HepG2 (cell line): ENCODE data around the gene PHTF2. TPM values are rescaled to one million over a fixed set of nuclear protein-coding genes. Genes with fewer than 3 reads are reported as not detected.

Experiments
- ATAC-seq: fragments of 200-7000 bp; cut with Tn5 transposase; 3 replicates; pipeline ENCODE4 v1.9.1; 2020; ENCODE audit warnings: mild to moderate bottlenecking, moderate library complexity
- BruUV-seq: library from RNA; stranded (reverse); fragments of 400-500 nt; replicated peaks from 2 replicates; lab custom pipeline; 2021; lab: Mats Ljungman, UMichigan
- CTCF ChIA-PET: fragments of 300-600 bp; formaldehyde crosslinking; extraction: SDS; loops from one replicate; lab custom pipeline; 2021; ENCODE audit warnings: low total read pairs, inconsistent platforms, low intra/inter-chr PET ratio; lab: Yijun Ruan, JAX
- POLR2A ChIA-PET: fragments of 350-600 bp; sonication (Branson Sonifier 250); formaldehyde crosslinking; loops from one replicate; lab custom pipeline; 2020; ENCODE audit warnings: antibody characterized with exemption, inconsistent platforms; lab: Yijun Ruan, JAX
- DNase-seq: peaks from one replicate; pipeline ENCODE4 v3.0.0-alpha.2; 2015; ENCODE audit warnings: low spot score
- FAIRE-seq: peaks from 3 replicates; lab custom pipeline; 2011; peaks lifted over from hg19 to GRCh38; lab: Jason Lieb, UNC
- H2AFZ ChIP-seq: one replicate; pipeline ENCODE4 v1.6.1; 2011; ENCODE audit warnings: low read length, inconsistent platforms
- H3K27ac ChIP-seq: fragments of 300-600 bp; 3 replicates; pipeline ENCODE4 v1.8.0; 2011; ENCODE audit warnings: mixed run types, mild to moderate bottlenecking, mixed read lengths, low read length, inconsistent platforms; ENCODE audit not compliant: insufficient read depth; ENCODE audit errors: extremely low read length
- H3K27me3 ChIP-seq, 2 experiments: fragments of 200-600 bp in 1 of 2; 2 replicates in 1 of 2; 3 replicates in 1 of 2; pipeline versions ENCODE4 v1.6.0 to v1.8.0; 2011; ENCODE audit warnings: low read length in 2 of 2, mild to moderate bottlenecking in 2 of 2, moderate library complexity in 2 of 2, inconsistent platforms in 1 of 2; ENCODE audit not compliant: insufficient read depth in 2 of 2, control insufficient read depth in 1 of 2
- H3K36me3 ChIP-seq, 2 experiments: fragments of 200-600 bp in 1 of 2; replicated peaks in 1 of 2; 2 replicates in 1 of 2; 3 replicates in 1 of 2; pipeline versions ENCODE4 v1.5.1 to v1.8.0; 2011; ENCODE audit warnings: low read length in 2 of 2, inconsistent platforms in 1 of 2; ENCODE audit not compliant: insufficient read depth in 2 of 2, control insufficient read depth in 1 of 2
- H3K4me1 ChIP-seq: 2 replicates; pipeline ENCODE4 v1.5.1; 2012; ENCODE audit warnings: low read length, inconsistent platforms; ENCODE audit not compliant: insufficient read depth
- H3K4me2 ChIP-seq: 2 replicates; pipeline ENCODE4 v1.6.0; 2011; ENCODE audit warnings: low read depth, low read length, inconsistent platforms
- H3K4me3 ChIP-seq, 3 experiments: fragments of 200-600 bp in 1 of 3; sonication (generic), shearing (Covaris generic) in 1 of 3; replicated peaks in 1 of 3; 2 replicates each; pipeline ENCODE4 v1.5.1; 2011 to 2016; ENCODE audit warnings: low read length in 3 of 3, inconsistent platforms in 2 of 3, low read depth in 2 of 3, mild to moderate bottlenecking in 2 of 3, control low read depth in 1 of 3, mixed read lengths in 1 of 3; ENCODE audit not compliant: insufficient read depth in 1 of 3
- H3K79me2 ChIP-seq: one replicate; pipeline ENCODE4 v1.6.1; 2011; ENCODE audit warnings: low read length, inconsistent platforms; ENCODE audit not compliant: insufficient read depth
- H3K9ac ChIP-seq: 2 replicates; pipeline ENCODE4 v1.6.0; 2011; ENCODE audit warnings: mild to moderate bottlenecking, low read depth, low read length, inconsistent platforms; ENCODE audit not compliant: insufficient read depth
- H3K9me3 ChIP-seq: 2 replicates; pipeline ENCODE4 v1.5.1; 2012; ENCODE audit warnings: mild to moderate bottlenecking, low read length
- H4K20me1 ChIP-seq: 2 replicates; pipeline ENCODE4 v1.6.0; 2011; ENCODE audit warnings: inconsistent platforms, mild to moderate bottlenecking, low read length, moderate library complexity; ENCODE audit not compliant: insufficient read depth
- EED ChIP-seq: sonication (generic); formaldehyde crosslinking; IDR thresholded peaks from 2 replicates; pipeline ENCODE4 v1.5.0; 2020; ENCODE audit warnings: mild to moderate bottlenecking, missing genetic modification reagents
- ERF ChIP-seq: IDR thresholded peaks from 2 replicates; pipeline ENCODE4 v1.6.1; 2018; ENCODE audit warnings: missing biosample characterization, missing genetic modification reagents
- MATR3 ChIP-seq: sonication (generic); formaldehyde crosslinking; IDR thresholded peaks from 2 replicates; pipeline ENCODE4 v1.4.0; 2020; ENCODE audit warnings: missing genetic modification reagents
- RBM39 ChIP-seq: fragments of 200-400 bp; formaldehyde crosslinking; IDR thresholded peaks from one replicate; pipeline ENCODE4 v1.6.1; 2018; ENCODE audit warnings: antibody characterized with exemption, mild to moderate bottlenecking, low read depth, low read length; ENCODE audit not compliant: poor library complexity, severe bottlenecking
- U2AF1 ChIP-seq: fragments of 200-400 bp; formaldehyde crosslinking; optimal IDR thresholded peaks from 2 replicates; pipeline ENCODE3; 2017; ENCODE audit warnings: mild to moderate bottlenecking, low read depth, low read length
- ZKSCAN8 ChIP-seq: IDR thresholded peaks from 2 replicates; pipeline ENCODE4 v1.6.1; 2016; ENCODE audit warnings: borderline replicate concordance, missing genetic modification reagents, missing compliant biosample characterization
- ZNF121 ChIP-seq: sonication (generic); formaldehyde crosslinking; IDR thresholded peaks from 2 replicates; pipeline ENCODE4 v1.5.0; 2020; ENCODE audit warnings: mild to moderate bottlenecking, missing genetic modification reagents
- ZNF296 ChIP-seq: sonication (generic); formaldehyde crosslinking; conservative IDR thresholded peaks from 2 replicates; pipeline ENCODE4 v1.5.0; 2020; ENCODE audit warnings: mild to moderate bottlenecking, missing genetic modification reagents
- ZNF672 ChIP-seq: sonication (generic); formaldehyde crosslinking; IDR thresholded peaks from 2 replicates; pipeline ENCODE4 v1.8.1; 2022; ENCODE audit warnings: missing genetic modification reagents
- WGBS: methylation state at CpG from one replicate; pipeline ENCODE4 v1.1.6; 2017; ENCODE audit warnings: low lambda C conversion rate; 5-methylcytosine and 5-hydroxymethylcytosine counted together
- in situ Hi-C: cut with HindIII; loops from 2 replicates; pipeline ENCODE4 v1.10.0; 2017; ENCODE audit warnings: low pct_unique_long_range_greater_than_20kb; ENCODE audit not compliant: extremely low pct_ligation_motif_present
- intact Hi-C: fragments of 100-400 bp; cut with micrococcal nuclease; formaldehyde crosslinking; loops from one replicate; pipeline ENCODE4 v1.10.0; 2022; ENCODE audit not compliant: unreplicated experiment
- polyA plus RNA-seq, 8 experiments: library from polyadenylated mRNA; depleted of rRNA in 3 of 8; stranded (reverse) in 7 of 8; unstranded in 1 of 8; fragments of >200 nt; fragmentation: Illumina TruSeq in 4 of 8; extraction: Trizol in 4 of 8; gene quantifications; 2 replicates each; pipeline versions ENCODE4 v1.2.1 to v1.2.3, GENCODE V29; 2011 to 2016; ENCODE audit warnings: low read depth in 4 of 8, missing spikeins in 1 of 8, mixed read lengths in 1 of 8; ENCODE audit not compliant: insufficient read depth in 1 of 8
- total RNA-seq, 5 experiments: library from RNA; depleted of rRNA; stranded (reverse); fragments of >200 nt; fragmentation: Illumina TruSeq; extraction: Trizol; gene quantifications; 2 replicates each; pipeline ENCODE4 v1.2.3, GENCODE V29; 2016; ENCODE audit warnings: low read depth in 1 of 5

PHTF2 gene
- total and polyA plus RNA-seq, 2 of the 13 experiments (the other 11 are each of a cell fraction or from before 2014, with no cell fraction given), result 7.4 to 10.2 TPM

DNA sequence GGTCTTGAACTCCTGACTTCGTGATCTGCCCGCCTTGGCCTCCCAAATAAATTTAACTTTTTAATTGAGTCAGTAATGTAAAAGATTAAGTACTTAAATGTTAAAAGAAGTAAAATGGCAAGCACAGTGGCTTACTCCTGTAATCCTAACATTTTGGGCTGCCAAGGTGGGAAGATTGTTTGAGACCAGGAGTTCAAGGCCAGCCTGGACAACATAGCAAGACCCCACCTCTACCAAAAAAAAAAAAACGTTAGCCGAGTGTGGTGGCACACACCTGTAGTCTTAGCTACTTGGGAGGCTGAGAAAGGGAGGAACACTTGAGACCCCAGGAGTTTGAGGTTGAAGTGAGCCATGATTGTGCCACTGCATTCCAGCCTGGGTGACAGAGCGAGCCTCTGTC is 26.1 kb downstream of the PHTF2 start:
- BruUV-seq, result no TSS peak
- 92% methylated on average over 5 of the region's 5 CpGs for WGBS
- ChIA-PET POLR2A (no interaction called here), CTCF (no interaction called here)
- no peak overlapping the region for H3K4me2 ChIP-seq
- no peak overlapping the region for H3K4me3 ChIP-seq
- no peaks in the 10 kb centered on the region for H3K27me3 ChIP-seq
- intact Hi-C loops, result no loop called here
- TF ChIP-seq ZNF121 (CRISPR knock-in tag) (peak; percentile 33; the same call in 1 of the 2 replicates), MATR3 (no peak), ERF (CRISPR knock-in tag) (no peak)
- peaks cover 5% of the 10 kb centered on the region for H3K79me2 ChIP-seq
- in situ Hi-C loops, result no loop called here
- H3K9me3 ChIP-seq, result peaks cover 25% of the 10 kb centered on the region
- no peak overlapping the region for H2AFZ ChIP-seq
- H3K9ac ChIP-seq, result no peak overlapping the region
- H4K20me1 ChIP-seq, result no peaks in the 10 kb centered on the region
- H3K4me1 ChIP-seq, result no peaks in the 10 kb centered on the region
- ATAC-seq (no peak), FAIRE-seq (no peak), DNase-seq (no peak)
- no peak overlapping the region for H3K27ac ChIP-seq
- H3K36me3 ChIP-seq, result no peaks in the 10 kb centered on the region

DNA sequence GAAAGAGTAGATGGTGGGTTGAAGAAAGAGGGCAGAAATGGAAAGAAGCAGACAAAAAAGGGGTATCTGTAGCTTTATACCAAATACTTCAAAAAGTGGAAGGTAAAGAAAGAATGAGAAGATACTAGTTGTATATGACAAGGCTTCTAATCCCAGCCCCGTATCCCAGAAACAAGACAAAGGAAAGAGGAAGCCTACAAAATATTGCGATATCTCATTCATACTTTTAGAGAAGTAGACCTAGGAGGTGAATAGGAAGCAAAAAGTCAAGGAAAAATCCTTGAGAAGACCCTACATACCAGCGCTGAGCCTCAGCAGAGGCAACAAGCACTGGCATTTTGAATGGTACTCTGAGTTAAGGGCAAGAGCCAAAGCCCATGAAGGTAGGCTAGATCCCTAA is 26.6 kb downstream of the PHTF2 start:
- H3K9me3 ChIP-seq, result peaks cover 20% of the 10 kb centered on the region
- H3K4me1 ChIP-seq, result no peaks in the 10 kb centered on the region
- FAIRE-seq (no peak), DNase-seq (no peak), ATAC-seq (no peak)
- H3K27ac ChIP-seq, result no peak overlapping the region
- no peak overlapping the region for H2AFZ ChIP-seq
- H3K9ac ChIP-seq, result no peak overlapping the region
- H3K4me3 ChIP-seq, result no peak overlapping the region
- intact Hi-C loops, result no loop called here
- H3K4me2 ChIP-seq, result no peak overlapping the region
- no peak for TF ChIP-seq U2AF1
- no peak for TF ChIP-seq ZNF296 (CRISPR knock-in tag)
- TF ChIP-seq RBM39, result no peak
- no peak for TF ChIP-seq EED
- no peak for TF ChIP-seq ZKSCAN8 (CRISPR knock-in tag)
- TF ChIP-seq ZNF672 (CRISPR knock-in tag), result no peak
- no peaks in the 10 kb centered on the region for H4K20me1 ChIP-seq
- in situ Hi-C loops, result no loop called here
- ChIA-PET CTCF (no interaction called here), POLR2A (no interaction called here)
- no peaks in the 10 kb centered on the region for H3K27me3 ChIP-seq
- WGBS, result 94% methylated on average over 3 of the region's 3 CpGs
- H3K36me3 ChIP-seq, result no peaks in the 10 kb centered on the region
- H3K79me2 ChIP-seq, result peaks cover 5% of the 10 kb centered on the region
- no TSS peak for BruUV-seq
